ENCODE data around the gene HTR3D. TPM values are rescaled to one million over a fixed set of nuclear protein-coding genes. Genes with fewer than 3 reads are reported as not detected.

HTR3D gene
- polyA plus RNA-seq, 3 donors = not detected

- Mint-ChIP-seq H3K36me3 (no peaks in the 10 kb centered on the region), H3K4me1 (peaks cover 2% of the 10 kb centered on the region), H3K9me3 (no peaks in the 10 kb centered on the region), H3K27me3 (ENCODE audit: low read depth in 3 of 3) (peaks cover 5 to 9% (median 7%) of the 10 kb centered on the region in 3 donors), H3K4me3 (no peak overlapping the region), H3K27ac (no peak overlapping the region)
- TF ChIP-seq, protein P1, sequence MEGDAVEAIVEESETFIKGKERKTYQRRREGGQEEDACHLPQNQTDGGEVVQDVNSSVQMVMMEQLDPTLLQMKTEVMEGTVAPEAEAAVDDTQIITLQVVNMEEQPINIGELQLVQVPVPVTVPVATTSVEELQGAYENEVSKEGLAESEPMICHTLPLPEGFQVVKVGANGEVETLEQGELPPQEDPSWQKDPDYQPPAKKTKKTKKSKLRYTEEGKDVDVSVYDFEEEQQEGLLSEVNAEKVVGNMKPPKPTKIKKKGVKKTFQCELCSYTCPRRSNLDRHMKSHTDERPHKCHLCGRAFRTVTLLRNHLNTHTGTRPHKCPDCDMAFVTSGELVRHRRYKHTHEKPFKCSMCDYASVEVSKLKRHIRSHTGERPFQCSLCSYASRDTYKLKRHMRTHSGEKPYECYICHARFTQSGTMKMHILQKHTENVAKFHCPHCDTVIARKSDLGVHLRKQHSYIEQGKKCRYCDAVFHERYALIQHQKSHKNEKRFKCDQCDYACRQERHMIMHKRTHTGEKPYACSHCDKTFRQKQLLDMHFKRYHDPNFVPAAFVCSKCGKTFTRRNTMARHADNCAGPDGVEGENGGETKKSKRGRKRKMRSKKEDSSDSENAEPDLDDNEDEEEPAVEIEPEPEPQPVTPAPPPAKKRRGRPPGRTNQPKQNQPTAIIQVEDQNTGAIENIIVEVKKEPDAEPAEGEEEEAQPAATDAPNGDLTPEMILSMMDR (IDR thresholded peaks at IDR 0.05) = no peak
- Histone ChIP-seq H3K4me1 (ENCODE audit: control insufficient read depth in 1 of 2, insufficient read depth in 2 of 2, low read length in 2 of 2) (no peaks in the 10 kb centered on the region), H4K20me1 (ENCODE audit: insufficient read depth, low read length) (no peaks in the 10 kb centered on the region), H2AFZ (ENCODE audit: insufficient read depth, low read depth, low read length, poor library complexity, severe bottlenecking) (no peak overlapping the region), H3K4me3 (replicated peaks in 1 of 3; ENCODE audit: low read depth in 2 of 3, low read length in 3 of 3) (no peak overlapping the region), H3K27ac (ENCODE audit: low read depth in 1 of 2, low read length in 2 of 2) (no peak overlapping the region), H3K27me3 (ENCODE audit: control insufficient read depth in 2 of 2, insufficient read depth in 2 of 2, low read length in 2 of 2) (no peaks in the 10 kb centered on the region), H3K36me3 (replicated peaks in 1 of 2; ENCODE audit: control insufficient read depth in 1 of 2, insufficient read depth in 2 of 2, low read length in 2 of 2) (no peaks in the 10 kb centered on the region), H3K9ac (ENCODE audit: insufficient read depth, low read length, poor library complexity, severe bottlenecking) (no peak overlapping the region), H3K9me3 (replicated peaks in 1 of 2; ENCODE audit: control insufficient read depth in 1 of 2, insufficient read depth in 1 of 2, low read length in 2 of 2) (no peaks in the 10 kb centered on the region), H3K4me2 (replicated peaks; ENCODE audit: extremely low read depth, low read length, poor library complexity, severe bottlenecking) (no peak overlapping the region), H3K79me2 (ENCODE audit: insufficient read depth, low read length) (no peaks in the 10 kb centered on the region)
- DNase-seq = no peak
- intact Hi-C loops (cut with micrococcal nuclease) = no loop called here
Measured at GRCh38 chr3:184062637-184063036, 31.1 kb downstream of the HTR3D start.

GRCh38 chr3:184066211-184066610 is 34.7 kb downstream of the HTR3D start:
- peaks cover 2% of the 10 kb centered on the region for H3K4me1 Mint-ChIP-seq
- Histone ChIP-seq H3K27ac (ENCODE audit: low read depth in 1 of 2, low read length in 2 of 2) (no peak overlapping the region), H3K9me3 (replicated peaks in 1 of 2; ENCODE audit: control insufficient read depth in 1 of 2, insufficient read depth in 1 of 2, low read length in 2 of 2) (peaks cover 5 to 13% of the 10 kb centered on the region in 2 donors), H3K36me3 (replicated peaks in 1 of 2; ENCODE audit: control insufficient read depth in 1 of 2, insufficient read depth in 2 of 2, low read length in 2 of 2) (no peaks in the 10 kb centered on the region), H4K20me1 (ENCODE audit: insufficient read depth, low read length) (no peaks in the 10 kb centered on the region), H3K27me3 (ENCODE audit: control insufficient read depth in 2 of 2, insufficient read depth in 2 of 2, low read length in 2 of 2) (no peaks in the 10 kb centered on the region), H2AFZ (ENCODE audit: insufficient read depth, low read depth, low read length, poor library complexity, severe bottlenecking) (no peak overlapping the region), H3K9ac (ENCODE audit: insufficient read depth, low read length, poor library complexity, severe bottlenecking) (no peak overlapping the region), H3K4me3 (replicated peaks in 1 of 3; ENCODE audit: low read depth in 2 of 3, low read length in 3 of 3) (no peak overlapping the region), H3K79me2 (ENCODE audit: insufficient read depth, low read length) (no peaks in the 10 kb centered on the region), H3K4me1 (ENCODE audit: control insufficient read depth in 1 of 2, insufficient read depth in 2 of 2, low read length in 2 of 2) (no peaks in the 10 kb centered on the region), H3K4me2 (replicated peaks; ENCODE audit: extremely low read depth, low read length, poor library complexity, severe bottlenecking) (no peak overlapping the region)
- TF ChIP-seq, protein P1 (IDR thresholded peaks at IDR 0.05) = no peak
- peaks cover 9 to 20% (median 16%) of the 10 kb centered on the region in 7 donors for H3K9me3 Mint-ChIP-seq
- peaks cover 3 to 8% (median 4%) of the 10 kb centered on the region in 3 donors for H3K27me3 Mint-ChIP-seq (ENCODE audit: low read depth in 3 of 3)
- DNase-seq = no peak
- H3K27ac Mint-ChIP-seq = no peak overlapping the region
- no CpG with 5 or more reads among the region's 2 CpGs for WGBS (ENCODE audit: insufficient coverage)
- H3K4me3 Mint-ChIP-seq = no peak overlapping the region
- no peaks in the 10 kb centered on the region for H3K36me3 Mint-ChIP-seq
- intact Hi-C loops (cut with micrococcal nuclease) = no loop called here

All from CD14-positive monocyte (primary cell).